HG02938 (cell line): Measurements from ENCODE around the gene CRP.
"Not testable (repeated sequence)": the region's sequence is repeated elsewhere in the genome, so short reads cannot be mapped to it uniquely, and the experiment has no call there.

Experiments used
- ATAC-seq: cut with Tn5 transposase; IDR thresholded peaks from one replicate; pipeline ENCODE4 v1.9.1; 2021; ENCODE audit warnings: mild to moderate bottlenecking, moderate library complexity; ENCODE audit not compliant: unreplicated experiment

Gene CRP, protein sequence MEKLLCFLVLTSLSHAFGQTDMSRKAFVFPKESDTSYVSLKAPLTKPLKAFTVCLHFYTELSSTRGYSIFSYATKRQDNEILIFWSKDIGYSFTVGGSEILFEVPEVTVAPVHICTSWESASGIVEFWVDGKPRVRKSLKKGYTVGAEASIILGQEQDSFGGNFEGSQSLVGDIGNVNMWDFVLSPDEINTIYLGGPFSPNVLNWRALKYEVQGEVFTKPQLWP

DNA sequence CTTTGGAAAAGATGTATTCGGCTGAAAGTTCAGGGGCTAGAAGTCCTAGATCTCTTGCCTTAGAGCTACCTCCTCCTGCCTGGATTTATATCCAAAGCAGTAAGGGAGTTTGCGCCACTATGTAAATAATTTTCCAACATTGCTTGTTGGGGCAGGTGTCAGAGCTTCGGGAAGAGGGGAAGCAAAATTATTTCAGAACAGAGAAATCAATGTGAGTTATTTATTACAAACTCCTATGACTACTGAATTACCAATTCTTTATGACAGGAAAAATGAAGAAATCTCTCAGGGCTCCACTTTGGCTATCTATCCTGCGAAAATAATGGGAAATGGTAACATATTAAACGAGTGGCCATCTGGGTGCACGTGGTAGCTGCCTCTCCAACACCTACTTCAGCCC, at the start of gene CRP:
Gene CRP (minus strand): TSS at position 61 of the 400 bp plus-strand sequence. CDS start 104 bp downstream, outside the sequence.
- ATAC-seq = no peak

DNA sequence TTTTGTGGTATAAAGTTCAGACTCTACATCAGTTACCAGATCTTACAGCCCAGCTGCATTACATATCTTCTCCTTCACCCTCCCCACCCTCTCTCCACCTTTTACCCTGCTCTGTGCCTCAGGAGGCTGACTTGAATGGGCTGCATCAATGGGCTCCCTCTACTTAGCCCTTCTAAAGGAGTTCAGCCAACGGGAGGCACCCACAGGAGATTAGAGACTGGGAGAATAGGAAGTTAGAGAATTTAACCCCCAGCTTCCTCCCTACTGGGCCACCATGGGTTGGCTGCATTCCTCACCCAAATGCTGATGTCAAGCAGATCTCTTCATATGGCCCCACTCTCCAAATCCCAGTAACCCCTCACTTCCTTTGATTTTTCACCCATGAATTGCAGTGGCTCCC, 49.3 kb upstream of the CRP start:
- no peak for ATAC-seq

DNA sequence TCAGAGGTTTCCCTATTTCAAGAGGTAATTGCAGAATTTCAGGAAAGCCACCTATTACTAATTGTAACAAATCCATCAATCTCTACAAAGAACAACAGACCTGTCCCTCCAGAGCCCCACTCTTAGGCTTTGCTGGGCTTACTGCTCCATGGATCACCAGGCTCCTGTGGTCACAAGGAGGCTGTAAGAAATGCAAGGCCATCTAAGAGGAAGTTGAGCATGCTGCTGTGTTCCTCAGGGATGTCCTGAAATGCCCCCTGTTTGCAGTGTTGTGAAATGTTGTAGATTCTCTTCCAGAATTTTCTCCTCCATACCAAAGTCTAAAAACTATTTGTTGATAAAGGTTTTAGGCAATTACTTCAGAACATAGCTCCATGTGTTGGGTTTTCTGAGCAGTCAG, 42.0 kb upstream of the CRP start:
- ATAC-seq = no peak

DNA sequence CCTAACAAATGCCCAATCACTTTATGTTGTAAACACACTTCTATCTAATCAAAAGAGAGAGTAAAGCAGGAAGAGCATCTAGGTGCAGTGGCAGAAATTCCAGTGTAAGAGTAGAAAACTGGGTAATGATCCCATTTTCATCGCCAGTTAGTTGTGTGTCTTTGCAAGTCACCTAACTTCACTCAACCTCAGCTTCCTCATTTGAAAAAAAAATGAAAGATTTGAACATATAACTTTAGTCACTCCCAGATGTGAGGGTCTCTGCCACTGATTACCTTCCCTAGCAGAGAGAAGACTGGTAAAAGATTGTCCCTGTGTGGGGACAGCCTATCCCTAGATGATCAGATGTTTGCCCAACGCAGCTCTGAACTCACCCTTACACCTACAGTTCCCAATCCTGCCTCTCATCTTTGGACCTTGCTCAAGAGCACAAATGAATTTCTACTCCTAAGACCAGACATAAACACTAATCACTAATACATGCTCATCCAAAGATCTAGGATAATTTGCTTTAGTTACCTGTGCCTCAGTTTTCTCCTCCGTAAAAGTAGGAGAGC, 41.1 kb upstream of the CRP start:
- no peak for ATAC-seq

DNA sequence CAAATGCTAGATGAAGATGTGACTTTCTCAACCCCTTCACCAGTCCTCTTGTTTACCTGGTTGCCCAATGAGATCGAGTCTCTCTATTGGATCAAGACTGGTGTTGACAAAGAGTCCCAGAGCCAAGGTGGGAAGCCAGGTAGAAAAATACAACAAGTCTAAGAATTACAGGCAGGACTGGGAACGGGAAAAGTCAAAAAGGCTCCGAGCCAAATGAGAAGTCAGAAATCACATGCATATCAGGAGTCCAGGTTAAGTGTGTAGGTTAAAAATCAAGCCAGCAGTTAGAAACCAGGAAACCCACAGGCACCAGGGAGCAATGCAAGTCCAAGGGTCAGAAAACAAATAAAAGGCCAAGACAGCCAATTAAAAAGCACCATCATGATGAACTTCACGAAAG, 39.0 kb upstream of the CRP start:
- ATAC-seq = no peak

DNA sequence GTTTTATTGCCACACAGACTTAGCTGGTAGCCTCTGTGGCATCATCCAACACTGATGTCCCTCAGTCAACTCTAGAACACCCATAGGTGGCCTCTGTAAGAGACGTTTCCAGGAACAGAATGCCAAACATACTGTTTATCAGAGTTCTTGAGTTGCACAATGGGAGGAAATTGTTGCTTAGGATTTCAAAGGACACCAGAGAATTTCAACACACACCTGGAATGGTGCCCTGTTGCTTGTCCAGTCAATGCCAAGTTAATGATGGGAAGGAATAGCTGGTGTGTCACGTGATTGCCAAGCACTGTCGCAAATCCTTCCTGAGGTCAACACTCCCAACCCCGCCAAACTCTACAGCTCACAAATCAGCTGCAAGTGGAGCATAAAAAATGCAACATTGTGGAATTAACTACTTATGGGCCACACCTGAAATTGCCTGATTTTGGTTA, 37.8 kb upstream of the CRP start:
- ATAC-seq = no peak

DNA sequence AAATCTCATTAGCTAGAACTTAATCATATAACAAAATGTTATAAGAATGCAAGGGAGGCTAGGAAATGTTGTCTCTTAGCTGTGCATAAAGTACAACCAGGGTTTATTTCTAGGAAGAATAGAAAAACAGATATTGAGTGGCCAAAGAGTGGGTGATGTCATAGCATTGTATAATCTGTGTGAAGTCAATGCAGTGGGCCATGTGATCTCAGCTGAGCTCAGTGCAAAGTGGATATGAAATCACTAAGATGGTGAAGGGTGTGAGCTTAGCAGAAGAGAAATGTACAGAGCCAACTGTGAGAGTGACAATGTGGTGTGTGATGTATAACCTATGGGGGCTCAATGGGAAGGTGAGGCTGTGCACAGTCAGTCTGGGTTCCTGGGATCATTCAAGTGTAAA, 36.6 kb upstream of the CRP start:
- no peak for ATAC-seq

DNA sequence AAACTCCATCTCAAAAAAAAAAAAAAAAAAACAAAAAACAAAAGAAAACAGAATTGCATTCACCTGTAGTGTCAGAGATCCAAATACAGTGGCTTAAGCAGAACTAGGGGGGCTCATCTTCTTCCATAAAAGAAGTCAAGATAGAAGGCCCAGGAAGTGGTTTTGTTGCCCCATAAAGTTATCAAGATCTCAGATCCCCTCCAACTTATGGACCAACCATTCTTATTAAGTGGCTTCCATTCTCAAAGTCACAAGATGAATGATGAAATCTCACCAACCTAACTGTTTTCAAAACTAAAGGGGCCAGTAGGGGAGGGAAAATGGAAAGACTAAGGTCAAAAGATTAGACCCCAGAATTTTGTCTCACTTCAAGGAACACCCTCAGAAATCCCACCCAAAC, 36.2 kb upstream of the CRP start:
- ATAC-seq = no peak

DNA sequence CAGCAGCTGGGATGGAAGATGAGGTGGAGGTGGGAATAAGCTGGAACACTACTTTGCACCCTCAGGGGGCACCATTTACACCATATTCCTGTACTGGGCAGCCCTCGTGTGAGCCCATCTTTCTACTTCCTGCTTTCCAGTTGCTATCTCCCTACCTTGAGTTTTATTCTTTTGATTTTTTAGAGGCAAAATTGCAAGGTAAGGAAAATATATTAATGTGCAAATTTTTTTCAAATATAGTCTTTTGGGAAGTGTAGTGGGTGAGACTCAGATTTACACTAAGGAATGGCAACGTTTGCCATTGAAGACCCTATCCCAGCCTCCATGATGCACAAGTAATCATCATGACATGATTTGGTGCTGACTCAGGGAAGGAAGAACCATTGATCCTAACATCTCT, 35.2 kb upstream of the CRP start:
- ATAC-seq = no peak

DNA sequence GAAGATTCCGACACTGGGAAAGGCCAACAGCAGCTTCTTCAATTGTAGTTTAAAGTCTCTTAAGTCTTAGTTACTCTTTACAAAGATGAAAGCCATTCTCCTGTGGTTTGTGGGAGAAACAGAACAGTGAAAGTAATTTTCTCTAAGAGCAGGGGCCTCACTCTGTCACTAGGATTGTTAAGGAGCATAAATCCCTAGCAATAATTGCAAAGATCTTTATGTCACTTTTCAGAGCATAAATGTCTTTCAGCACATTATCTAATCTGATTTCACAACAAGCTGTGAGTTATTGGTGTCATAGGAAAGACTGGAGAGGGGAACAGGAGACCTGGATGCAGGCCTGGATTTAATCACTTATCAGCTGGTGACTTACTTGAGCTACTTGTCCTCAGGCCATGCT, 34.0 kb upstream of the CRP start:
- no peak for ATAC-seq

DNA sequence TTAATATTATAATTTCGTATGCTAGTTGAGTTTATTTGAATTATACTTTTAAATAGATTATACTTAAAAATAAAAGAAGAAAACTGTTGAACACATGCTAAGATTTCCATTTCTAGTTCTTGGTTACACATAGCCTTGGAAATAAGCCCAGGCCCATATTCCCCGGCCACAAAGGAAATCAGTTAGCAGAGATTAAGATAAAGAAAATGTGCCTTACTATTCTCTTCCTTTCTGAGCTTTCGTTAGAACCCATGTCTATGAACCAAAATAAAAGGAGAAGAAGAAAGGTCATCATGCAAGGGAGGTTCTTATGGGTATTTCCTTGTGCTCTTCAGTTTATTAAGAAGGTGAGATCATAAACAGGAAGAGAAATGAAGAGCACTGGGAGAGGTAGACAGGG, 32.3 kb upstream of the CRP start:
- no peak for ATAC-seq

DNA sequence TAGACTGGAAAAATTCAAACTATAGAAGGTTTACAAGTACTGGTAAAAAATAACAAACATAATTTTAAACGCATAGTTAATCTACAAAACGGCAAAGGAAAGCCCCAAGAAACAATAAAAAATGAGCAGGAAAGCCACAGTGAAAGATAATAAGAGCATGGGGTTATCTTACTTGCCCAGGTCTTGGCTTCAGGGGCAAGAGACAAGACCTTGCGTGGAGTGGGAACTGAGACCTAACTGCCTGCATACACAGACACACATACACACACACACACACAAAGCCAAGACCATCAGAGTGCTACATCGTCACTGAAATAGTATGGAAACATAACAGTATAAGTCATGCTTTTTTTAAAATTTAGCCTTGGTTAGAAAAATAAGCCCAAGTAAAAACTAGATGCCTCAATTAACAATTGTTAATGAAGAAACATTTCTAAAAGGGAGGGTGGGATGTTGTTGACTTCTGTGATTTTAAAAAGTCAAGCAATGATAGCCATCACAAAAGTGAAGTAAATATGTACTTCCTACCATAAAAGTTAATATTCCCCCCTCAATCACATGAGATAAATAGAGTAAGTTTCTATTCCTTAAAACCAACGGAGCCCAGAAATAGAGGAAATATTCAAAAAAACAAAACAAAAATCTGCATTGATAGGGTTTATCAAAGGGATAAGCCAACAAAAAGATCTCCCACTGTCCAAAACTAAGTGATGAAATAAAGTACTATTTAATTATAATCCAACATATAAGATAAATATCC, 29.4 kb upstream of the CRP start:
- ATAC-seq = no peak

DNA sequence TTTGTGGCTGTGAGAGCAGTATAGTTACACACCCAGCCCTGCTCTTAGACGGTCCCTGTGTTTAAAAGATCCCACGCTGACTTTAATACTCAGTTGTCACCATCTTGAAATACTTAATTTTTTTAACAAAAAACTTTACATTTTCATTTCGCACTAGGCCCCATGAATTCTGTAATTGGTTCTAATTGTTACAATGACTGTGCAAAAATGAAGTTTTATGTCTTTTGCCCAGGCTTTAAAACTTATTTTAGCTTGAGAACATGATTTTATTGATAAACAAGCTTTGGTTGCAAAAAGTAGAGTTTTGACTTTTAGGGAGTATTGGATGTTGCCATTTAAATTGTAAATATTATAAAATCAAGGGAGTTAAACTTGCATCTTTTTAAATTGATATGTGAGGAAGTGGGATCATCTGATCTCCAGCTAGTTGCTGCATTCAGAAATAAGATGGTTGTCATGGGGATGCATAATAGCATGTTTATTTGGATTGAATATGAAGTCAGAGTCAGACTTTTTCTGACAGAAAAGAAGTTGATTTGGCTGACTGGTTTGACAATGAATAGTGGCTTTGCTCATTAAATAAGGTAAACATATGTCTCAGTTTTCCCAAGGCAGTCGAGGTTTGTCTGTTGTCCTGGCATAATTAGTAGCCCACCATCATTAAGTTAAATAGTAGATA, 23.0 kb upstream of the CRP start:
- no peak for ATAC-seq

DNA sequence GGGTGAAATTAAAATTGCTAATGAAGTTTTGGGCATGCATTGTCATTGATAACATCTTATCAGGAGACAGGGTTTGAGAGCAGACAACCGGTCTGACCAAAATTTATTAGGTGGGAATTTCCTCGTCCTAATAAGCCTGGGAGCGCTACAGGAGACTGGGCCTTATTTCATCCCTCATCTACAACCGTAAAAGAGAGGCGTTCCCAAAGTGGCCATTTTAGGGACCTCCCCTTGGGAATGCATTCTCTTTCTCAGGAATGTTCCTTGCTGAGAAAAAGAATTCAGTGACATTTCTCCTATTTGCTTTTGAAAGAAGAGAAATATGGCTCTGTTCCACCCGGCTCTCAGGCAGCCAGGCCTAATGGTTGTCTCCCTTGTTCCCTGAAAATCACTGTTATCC, 8.8 kb upstream of the CRP start:
- not testable (repeated sequence) for ATAC-seq

DNA sequence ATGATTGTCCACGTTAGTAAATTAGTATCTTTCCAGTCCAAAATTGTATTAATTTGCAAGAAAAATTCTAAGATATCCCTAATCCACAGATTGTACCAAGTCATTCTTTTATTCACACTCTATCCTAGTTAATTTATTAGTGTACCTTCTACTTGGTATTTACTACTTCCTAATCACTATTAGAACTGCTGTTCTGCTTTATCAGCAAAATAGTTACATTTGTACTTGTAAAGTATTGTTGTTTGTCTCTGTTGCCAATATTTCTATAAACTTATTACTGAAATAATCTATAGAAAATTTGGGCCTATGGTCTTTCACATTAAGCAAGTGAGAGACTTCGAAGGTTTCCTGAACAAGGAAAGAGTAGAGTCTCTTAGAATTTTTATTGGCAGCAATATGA, 5.6 kb upstream of the CRP start:
- no peak for ATAC-seq

DNA sequence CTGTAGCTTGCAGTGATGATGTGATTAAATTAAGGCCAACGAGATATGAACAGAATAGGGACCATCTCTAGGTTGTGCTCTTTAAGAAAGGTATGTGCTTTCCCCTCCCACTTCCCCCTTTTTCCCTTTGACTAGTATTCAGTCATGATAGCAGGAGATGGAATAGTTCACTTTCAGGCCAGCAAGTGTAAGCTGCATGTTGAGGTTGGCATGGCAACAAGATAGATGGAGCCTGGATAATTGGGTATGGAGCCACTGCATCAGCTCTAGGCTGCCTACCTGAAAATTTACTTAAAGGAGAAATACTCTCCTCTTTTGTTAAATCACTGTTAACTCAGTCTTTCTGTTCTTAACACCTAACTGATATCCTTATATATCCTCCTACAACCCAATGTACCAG, 1.5 kb upstream of the CRP start:
- ATAC-seq = no peak

DNA sequence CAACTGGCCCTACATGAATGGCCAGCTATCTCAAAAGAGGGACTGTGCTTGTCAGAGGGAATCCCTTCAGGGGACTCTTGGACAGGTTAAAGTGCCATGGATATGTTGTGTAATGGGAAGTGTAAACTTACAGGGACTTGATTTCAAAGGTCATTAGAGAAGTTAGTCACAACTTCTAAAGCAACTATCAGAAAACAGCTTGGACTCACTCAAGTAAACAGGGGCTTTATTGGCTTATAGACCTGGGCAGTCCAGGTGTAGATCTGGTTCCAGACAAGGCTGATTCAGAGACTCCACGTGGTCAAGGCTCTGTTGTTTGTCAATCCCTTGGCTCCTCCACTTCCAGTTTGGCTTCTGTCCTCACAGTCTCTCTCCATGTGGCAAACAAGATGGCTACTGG, 2.3 kb downstream of the CRP start:
- ATAC-seq = no peak

DNA sequence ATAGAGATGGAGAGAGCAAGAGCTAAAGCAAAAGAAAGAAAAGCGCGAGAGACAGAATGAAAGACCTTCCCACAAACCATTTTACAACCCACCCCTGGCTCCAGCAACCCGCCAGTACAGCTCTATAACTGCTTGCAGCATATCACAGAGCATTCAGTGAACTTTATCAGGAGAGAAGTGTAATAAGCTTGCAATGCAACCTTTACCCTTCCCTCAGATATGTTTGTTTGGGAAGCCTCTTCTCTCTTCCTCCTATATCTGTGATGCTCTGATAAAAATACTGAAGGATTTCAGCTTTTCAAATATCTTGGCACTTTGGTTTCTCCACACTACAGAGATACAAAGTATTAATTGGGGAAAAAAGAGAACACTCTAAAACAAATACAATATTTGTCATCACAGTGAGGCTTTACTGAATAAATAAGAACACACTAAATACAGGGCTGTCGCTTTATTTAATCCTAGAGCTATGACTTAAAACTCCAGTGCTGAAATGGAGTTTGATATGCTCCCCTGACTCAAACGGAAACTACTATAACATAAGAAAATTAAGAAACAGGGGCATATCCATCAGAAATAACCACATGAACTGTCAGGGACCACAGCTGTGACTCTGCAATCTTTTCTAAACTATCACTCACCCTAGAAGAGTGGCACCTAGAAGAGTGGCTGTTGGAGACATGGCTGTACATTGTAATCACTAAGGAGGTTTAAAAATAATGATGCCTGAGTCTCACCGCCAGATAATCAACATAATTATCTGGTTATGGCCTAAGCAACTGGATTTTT, 6.7 kb downstream of the CRP start:
- no peak for ATAC-seq

DNA sequence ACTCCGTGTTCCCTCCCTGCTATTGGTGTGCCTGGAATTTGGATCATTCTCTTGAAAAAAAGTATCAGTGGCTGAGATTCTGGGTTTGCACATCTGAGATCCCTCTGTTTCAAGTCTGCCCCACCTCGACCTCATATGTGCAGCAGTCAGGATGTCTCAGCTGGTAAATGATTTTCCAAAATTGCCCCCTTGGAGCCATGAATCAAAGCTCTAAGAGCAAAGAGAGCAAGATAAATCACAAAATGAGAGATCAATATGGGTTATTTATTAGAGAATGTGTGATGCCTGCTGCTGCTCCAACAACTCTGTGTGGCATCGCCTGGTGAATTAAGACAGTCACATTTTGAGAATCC, 8.5 kb downstream of the CRP start:
- ATAC-seq = no peak

DNA sequence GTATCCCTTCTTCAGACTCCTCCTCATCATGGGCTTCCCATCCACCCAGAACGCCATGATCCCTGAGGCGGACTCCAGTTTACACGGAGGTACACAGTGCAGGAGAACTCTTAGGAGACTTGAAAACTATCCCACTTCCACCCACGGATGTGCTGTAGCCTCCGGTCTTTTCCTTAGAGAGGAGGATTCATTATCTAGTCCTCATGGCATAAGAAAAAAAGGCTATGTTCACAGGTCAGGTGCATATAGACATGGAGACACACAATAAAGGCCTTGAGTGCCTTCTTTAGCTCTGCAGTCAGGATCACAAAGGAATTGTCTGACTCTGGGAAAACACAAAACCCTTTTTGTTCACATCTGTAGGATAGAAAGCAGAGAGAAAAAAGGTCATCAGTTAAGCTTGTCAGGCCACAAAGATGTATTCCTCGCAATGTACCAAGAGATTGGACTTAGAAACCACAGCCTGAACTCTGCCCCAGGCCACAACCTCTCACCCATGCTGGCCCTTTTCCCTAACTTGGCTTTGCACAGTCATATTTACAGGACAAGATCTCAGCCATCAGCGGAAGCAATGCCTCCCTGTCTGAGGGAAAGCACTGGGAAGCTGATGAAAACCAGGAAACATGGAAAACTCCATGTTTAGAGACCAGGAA, 9.0 kb downstream of the CRP start:
- no peak for ATAC-seq

DNA sequence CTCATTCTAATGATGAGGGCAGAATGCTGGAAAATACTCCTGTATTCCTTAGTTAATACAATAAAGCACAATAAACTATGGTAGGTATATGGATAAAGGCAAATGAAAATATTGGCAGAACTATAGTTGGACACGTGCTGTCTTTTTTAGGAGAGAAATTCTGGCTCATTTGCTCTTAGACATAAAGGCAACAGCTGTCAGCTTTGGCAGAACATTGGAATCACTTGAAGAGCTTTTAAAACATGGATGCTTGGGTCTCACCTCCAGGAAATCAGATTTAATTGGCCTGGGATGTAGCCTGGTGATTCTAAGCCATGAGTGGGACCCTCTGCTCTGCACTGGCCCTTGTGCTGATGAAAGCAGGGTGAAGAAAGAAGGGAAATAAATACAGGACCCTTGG, 9.9 kb downstream of the CRP start:
- ATAC-seq = no peak
